AG09319 (cell line): Measurements from ENCODE around the gene STX18.
"Not testable (repeated sequence)": the region's sequence is repeated elsewhere in the genome, so short reads cannot be mapped to it uniquely, and the experiment has no call there.

Experiments
- DNase-seq: peaks from one replicate; pipeline ENCODE4 v3.0.0-alpha.2; 2010; ENCODE audit warnings: low read depth; ENCODE audit errors: extremely low read depth
- CTCF ChIP-seq: IDR thresholded peaks from 2 replicates; pipeline ENCODE4 v1.5.1; 2011; ENCODE audit warnings: low read depth, mild to moderate bottlenecking, inconsistent platforms, low read length, moderate library complexity

Gene STX18

GRCh38 chr4:4521136-4521535, 20.7 kb downstream of the STX18 start:
- TF ChIP-seq CTCF = no peak
- DNase-seq = no peak

GRCh38 chr4:4519297-4519894, 22.5 kb downstream of the STX18 start:
- TF ChIP-seq CTCF = peak; percentile 67
- DNase-seq = no peak

DNA sequence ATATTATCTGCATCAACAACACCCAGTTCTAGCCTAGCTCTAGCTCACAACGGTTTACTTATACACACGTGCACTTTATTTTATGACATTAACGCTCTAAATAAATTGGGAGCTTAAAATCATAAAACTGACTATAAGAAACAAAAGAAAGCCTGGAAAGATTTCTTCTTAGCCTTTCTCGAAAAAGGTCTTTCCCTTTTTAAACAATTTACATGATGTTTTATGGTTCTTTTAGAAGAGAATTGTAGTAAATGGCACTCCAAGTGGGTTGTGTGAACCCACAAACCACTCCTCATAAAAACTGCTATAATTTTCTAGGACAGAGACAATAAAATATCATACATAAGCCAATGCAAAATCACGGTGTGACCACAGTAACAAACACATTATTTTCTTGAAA, 23.1 kb downstream of the STX18 start:
- no peak for DNase-seq
- TF ChIP-seq CTCF = no peak

DNA sequence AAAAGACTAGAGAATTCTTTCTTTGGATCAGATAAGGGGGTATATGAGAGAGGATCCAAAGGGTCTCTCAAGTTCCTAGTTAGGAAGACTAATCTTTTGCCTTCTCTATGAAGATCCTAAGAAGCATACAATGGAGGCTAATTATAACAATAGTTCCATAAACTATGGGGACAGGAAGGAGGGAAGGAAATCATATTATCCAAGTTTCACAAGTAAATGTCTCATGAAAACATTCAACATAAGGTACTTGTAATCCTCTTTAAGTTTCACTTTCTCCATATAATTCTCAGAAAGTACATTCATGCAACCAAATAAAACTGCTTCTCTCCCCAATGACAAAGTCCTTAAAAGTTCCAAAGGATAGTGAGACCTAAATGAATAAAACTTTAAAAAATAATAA, 27.1 kb downstream of the STX18 start:
- TF ChIP-seq CTCF = no peak
- DNase-seq = no peak

DNA sequence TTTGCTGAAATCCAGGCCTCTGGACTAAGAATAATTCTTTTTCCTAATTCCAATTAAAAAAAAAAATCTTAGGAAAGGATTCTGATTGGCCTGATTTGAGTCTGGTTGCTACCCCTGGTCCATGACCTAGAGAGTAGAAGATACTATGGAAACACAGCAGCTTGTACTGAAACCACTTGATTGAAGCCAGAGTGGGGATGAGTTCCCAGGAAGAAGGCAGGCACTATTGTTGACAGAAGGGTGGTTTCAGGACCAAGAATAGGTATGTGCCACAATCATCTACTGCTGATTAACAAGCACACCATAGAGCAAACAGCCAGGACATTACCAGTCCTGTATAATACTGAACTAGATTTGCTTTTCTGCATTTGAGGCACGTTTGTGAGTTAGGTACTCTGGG, 29.6 kb downstream of the STX18 start:
- DNase-seq = no peak
- no peak for TF ChIP-seq CTCF

GRCh38 chr4:4510641-4511040, 31.2 kb downstream of the STX18 start:
- not testable (repeated sequence) for DNase-seq

DNA sequence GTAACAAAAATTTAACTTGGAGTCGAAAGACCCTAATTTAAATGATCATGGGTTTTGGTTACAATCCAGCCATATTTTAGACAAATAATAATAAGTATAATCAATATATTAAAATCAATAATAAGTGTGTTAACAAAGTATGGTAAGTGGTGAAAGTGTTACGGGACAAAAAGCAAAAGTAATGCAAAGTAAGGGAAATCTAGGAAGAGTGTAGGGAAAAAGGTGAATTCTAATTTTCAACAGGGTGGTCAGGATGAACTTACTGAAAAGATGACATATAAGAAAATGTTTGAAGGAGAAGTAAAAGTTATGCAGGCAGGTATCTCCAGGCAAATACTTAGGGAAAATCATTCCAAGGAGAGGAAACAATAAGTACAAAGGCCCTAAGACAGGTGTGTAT, 32.3 kb downstream of the STX18 start:
- TF ChIP-seq CTCF = no peak

DNA sequence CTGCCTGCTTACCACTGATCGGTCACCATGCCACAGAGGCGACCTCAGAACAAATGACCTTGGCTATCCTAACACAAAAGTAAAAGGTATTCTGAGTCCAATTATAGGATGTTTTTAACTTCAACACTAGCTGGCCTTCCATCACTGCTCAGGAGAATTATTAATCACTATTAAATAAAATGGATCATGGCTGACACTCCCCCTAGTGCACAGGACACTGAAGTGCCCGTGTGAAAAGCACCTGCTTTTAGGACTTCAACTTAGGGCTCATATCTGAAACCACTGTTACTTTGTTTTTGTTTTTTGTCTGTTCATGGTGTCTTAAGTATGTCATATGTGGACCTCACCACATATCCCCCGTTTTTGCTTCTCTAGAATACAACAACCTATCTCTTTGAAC, 33.9 kb downstream of the STX18 start:
- TF ChIP-seq CTCF = peak; percentile 30
- DNase-seq = no peak

More for the DNA sequence above, 32.3 kb downstream of the STX18 start:
- no peak for DNase-seq
